ENCODE data around the gene TBL1XR1.
"Not testable (repeated sequence)": the region's sequence is repeated elsewhere in the genome, so short reads cannot be mapped to it uniquely, and the experiment has no call there.

The TBL1XR1 gene

DNA sequence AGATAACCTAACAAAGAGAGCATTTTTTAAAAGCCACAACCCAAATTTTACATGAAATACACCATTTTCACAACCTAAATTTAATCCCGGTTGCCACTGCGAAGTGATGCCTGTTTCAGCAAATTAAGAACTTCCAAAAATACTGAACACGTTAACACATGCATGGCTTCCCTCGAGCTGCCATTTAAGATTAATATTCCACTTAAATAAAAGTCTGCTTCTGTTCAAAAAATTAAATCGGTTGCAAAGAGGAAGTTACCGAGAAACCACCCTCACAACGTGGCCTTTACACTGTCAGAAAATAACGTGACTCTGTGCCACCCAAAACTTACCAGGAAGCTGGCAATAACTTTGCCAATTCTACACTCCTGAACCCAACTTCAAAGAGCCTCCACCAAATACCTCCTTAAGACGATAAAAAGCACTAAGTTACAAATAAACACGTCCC, 1.2 kb downstream of the TBL1XR1 start:
- Mint-ChIP-seq H3K27me3 (no peaks in the 10 kb centered on the region), H3K36me3 (peaks cover 12% of the 10 kb centered on the region), H3K9me3 (no peaks in the 10 kb centered on the region), H3K4me3 (peak overlapping the region; percentile 99), H3K4me1 (peaks cover 66% of the 10 kb centered on the region), H3K27ac (peak overlapping the region; percentile 100)

DNA sequence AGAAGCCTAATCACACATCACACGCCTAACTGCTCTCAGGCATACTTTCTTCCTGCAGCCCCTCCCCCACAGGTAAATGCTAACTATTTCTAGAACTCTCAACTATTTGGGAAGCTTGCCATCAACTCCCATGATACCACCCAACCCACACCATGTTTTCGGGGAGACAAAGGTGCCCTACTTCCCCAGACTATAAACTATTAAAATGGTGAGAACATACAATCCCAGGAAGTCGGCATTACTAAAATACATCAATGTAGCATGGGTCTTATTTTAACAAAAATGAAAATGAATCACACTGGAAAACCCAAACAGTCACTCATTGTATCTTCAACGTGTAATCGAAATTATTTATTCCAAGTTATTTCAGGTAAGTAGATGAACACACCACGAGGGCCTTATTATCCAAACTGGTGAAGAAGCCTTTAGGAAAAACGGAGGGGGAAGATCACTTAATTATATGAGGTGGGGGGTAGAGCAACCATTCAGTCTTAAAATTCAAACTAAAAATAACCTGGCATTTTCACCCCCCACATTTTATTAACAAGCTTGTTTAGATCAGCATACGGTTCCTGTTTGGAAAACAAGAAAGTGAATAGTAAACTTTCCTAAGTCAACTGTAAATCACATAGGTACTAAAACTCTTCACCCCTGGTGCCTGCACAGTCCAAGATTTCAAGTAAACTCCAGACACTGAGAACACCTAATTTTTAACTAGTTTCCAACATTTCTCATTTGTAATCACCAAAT, 1.9 kb downstream of the TBL1XR1 start:
- Mint-ChIP-seq H3K36me3 (peaks cover 12% of the 10 kb centered on the region), H3K4me1 (peaks cover 65% of the 10 kb centered on the region), H3K4me3 (peak overlapping the region; percentile 99), H3K27ac (peak overlapping the region; percentile 100), H3K27me3 (no peaks in the 10 kb centered on the region), H3K9me3 (no peaks in the 10 kb centered on the region)

DNA sequence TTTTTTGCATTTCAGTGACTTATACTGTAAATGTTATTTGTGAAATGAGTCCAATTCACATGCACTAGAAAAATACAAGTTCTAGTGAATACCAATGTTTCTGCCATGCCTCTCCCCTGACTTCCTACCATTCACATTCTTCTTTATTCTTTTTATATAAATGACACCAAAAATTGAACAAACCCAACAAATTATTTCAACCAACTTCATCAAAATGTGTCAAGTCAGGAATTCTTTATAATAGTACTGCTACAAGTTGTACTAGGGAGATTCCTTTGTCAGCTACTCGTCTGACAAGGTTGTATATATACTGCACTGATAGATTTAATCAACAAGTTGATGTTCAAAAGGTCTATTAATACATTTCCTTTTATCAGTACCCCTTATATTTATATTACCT, 3.0 kb downstream of the TBL1XR1 start:
- H3K4me3 Mint-ChIP-seq, result peak overlapping the region; percentile 99
- H3K4me1 Mint-ChIP-seq, result peaks cover 62% of the 10 kb centered on the region
- H3K27me3 Mint-ChIP-seq, result no peaks in the 10 kb centered on the region
- no peaks in the 10 kb centered on the region for H3K9me3 Mint-ChIP-seq
- peak overlapping the region; percentile 100 for H3K27ac Mint-ChIP-seq
- H3K36me3 Mint-ChIP-seq, result peaks cover 12% of the 10 kb centered on the region

DNA sequence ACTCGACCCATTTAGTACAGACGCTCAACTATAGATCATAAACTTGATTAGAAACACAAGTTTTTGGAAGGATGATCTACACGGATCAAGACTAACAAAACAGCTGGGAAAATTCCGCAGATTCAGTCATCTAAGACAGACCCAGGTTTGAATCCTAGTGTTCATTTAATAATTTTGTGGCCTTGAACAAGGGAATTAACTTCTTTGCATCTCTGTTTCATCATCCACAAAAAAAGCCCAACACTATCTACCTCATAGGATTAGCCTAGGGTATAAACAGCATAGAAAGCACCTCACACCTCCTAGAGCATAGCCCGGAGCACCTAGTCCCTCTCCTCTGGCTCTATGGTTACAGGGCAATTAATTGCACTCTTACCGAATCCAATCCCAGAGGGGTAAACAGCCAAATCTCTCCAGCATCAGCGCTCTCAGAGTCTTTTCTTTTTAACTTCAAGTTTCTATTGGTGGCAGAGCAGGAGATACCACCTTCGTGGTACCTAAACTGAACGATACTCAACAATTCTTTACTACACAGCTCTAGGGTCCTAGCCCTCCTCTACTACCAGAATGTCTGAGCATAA, 3.5 kb downstream of the TBL1XR1 start:
- Mint-ChIP-seq H3K27me3 (no peaks in the 10 kb centered on the region), H3K9me3 (no peaks in the 10 kb centered on the region), H3K4me1 (peaks cover 57% of the 10 kb centered on the region), H3K4me3 (peak overlapping the region; percentile 99), H3K27ac (peak overlapping the region; percentile 100), H3K36me3 (peaks cover 12% of the 10 kb centered on the region)

DNA sequence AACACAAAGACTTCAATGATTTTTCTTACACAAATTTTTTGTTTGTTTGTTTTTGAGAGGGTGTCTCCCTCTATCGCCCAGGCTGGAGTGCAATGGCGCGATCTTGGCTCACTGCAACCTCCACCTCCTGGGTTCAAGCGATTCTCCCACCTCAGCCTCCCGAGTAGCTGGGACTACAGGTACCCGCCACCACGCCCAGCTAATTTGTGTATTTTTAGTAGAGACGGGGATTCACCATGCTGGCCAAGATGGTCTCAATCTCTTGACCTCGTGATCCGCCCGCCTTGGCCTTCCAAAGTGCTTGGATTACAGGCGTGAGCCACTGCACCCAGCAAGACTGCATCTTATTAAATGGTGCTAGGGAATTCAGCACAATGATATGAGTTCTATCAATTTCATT, 4.0 kb downstream of the TBL1XR1 start:
- peak overlapping the region; percentile 100 for H3K27ac Mint-ChIP-seq
- H3K27me3 Mint-ChIP-seq, H3K9me3 Mint-ChIP-seq: not testable (repeated sequence)
- H3K36me3 Mint-ChIP-seq, result peaks cover 12% of the 10 kb centered on the region
- H3K4me1 Mint-ChIP-seq, result peaks cover 57% of the 10 kb centered on the region
- peak overlapping the region; percentile 99 for H3K4me3 Mint-ChIP-seq

DNA sequence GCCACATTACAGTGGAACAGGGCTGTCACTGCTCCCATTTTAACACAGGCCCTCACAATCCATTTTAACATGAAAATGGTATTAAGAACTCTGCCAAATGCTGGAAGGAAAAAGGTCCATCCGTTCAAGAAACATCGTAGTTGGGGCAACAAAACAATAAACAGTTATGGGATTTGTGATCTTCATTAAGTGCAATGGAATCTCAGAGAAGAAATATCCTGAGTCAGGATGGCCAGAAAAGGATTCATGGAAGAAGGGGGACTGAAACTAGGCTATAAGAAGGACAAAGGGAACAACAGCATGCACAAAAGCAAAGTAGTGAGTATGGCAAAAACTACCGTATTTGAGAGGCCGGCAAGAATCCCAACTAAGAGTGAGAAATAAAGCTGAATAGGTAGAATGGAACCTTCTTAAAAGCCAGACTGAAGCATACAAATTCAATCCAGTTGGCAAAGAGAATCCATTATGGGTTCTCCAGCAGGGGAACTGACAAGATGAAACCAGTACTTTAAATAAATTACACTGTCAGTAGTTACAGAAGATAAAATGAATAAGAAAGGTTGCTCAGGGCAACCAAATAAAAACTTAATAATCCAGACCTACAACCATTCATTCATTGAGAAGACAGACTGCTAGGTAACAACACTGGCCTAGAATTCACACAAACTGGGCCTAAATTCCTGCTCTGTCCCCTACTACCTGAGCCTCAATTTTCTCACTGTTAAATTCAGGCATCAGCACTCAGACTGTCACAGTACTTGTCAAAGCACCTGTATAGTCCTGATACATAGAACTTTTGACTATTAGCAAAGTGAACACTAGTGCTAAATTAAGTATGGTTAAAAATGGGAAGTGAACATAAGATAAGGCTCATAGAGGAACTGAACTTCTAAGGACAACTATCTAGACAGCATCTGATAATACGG, 6.3 kb downstream of the TBL1XR1 start:
- Mint-ChIP-seq H3K27ac (peak overlapping the region; percentile 6), H3K4me3 (peak overlapping the region; percentile 21), H3K36me3 (peaks cover 10% of the 10 kb centered on the region), H3K27me3 (no peaks in the 10 kb centered on the region), H3K9me3 (no peaks in the 10 kb centered on the region), H3K4me1 (peaks cover 70% of the 10 kb centered on the region)

DNA sequence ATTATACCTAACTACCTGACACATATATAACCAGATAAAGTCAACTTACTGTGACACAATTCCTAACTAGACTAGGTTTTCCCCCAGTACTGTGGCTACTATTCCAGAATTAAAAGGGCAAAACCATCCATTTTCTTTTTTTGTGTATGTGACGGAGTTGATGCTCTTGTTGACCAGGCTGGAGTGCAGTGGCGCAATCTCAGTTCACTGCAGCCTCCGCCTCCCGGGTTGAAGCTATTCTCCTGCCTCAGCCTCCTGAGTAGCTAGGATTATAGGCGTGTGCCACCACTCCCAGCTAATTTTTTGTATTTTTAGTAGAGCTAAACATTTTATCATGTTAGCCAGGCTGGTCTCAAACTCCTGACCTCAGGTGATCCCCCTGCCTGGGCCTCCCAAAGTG, 7.1 kb downstream of the TBL1XR1 start:
- not testable (repeated sequence) for H3K4me3 Mint-ChIP-seq, H3K9me3 Mint-ChIP-seq, H3K27me3 Mint-ChIP-seq, H3K27ac Mint-ChIP-seq, H3K36me3 Mint-ChIP-seq
- peaks cover 71% of the 10 kb centered on the region for H3K4me1 Mint-ChIP-seq

DNA sequence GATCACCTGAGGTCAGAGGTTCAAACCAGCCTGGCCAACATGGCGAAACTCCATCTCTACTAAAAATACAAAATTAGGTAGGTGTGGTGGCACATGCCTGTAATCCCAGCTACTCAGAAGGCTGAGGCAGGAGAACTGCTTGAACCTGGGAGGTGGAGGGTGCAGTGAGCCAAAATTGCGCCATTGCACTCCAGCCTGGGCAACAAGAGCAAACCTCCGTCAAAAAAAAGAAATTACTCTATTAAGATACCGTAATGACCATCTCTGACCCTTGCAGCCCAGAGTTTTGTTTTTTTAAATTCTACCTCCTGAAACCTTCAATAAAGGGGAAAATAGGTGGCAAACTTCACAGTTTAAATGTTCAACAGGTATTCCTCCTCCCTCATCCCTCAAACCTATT, 9.0 kb downstream of the TBL1XR1 start:
- Mint-ChIP-seq H3K4me3 (peak overlapping the region; percentile 52), H3K27ac (peak overlapping the region; percentile 26), H3K4me1 (peaks cover 66% of the 10 kb centered on the region)
- H3K36me3 Mint-ChIP-seq, H3K9me3 Mint-ChIP-seq, H3K27me3 Mint-ChIP-seq: not testable (repeated sequence)

DNA sequence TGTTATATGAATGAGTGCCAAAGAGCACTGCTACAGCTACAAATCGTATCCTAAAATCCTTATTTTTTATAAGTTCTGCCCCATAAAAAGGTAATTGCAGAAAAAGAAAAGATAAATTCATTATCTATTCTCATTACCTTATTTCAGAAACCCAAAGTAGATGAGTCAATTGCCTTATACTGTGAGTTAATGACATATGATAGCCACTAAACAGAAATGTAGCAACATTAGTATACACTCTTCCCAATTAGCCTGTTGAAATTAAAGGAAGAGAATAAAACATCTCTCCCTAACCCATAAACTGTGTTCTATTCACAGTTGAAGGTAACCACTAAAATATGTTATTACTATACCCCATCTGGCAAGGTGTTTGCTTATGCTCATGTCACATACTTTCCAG, 11.0 kb downstream of the TBL1XR1 start:
- H3K36me3 Mint-ChIP-seq, result no peaks in the 10 kb centered on the region
- H3K27me3 Mint-ChIP-seq, result no peaks in the 10 kb centered on the region
- H3K4me3 Mint-ChIP-seq, result no peak overlapping the region
- H3K27ac Mint-ChIP-seq, result peak overlapping the region; percentile 82
- H3K4me1 Mint-ChIP-seq, result peaks cover 69% of the 10 kb centered on the region
- H3K9me3 Mint-ChIP-seq, result no peaks in the 10 kb centered on the region

DNA sequence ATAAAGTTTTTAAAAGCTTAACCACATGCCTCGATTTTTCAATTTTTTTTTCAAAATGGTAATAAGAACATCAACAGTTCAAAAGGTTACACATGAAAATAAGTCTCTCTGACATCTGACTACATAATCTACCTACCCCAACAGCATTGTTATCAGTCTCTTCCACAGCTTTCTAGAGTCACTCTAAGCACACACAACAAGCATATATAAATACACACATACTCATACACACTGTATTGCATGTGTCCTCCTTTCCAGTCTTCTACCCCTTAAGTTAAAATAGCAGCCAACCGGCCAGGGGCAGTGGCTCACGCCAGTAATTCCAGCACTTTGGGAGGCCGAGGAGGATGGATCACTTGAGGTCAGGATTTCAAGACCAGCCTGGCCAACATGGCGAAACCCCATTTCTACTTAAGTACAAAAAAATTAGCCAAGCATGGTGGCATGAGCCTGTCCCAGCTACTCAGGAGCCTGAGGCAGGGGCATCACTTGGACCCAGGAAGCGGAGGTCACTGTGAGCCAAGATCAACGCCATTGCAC, 12.2 kb downstream of the TBL1XR1 start:
- Mint-ChIP-seq H3K4me3 (peak overlapping the region; percentile 1), H3K27ac (peak overlapping the region; percentile 18), H3K36me3 (peaks cover 2% of the 10 kb centered on the region)

DNA sequence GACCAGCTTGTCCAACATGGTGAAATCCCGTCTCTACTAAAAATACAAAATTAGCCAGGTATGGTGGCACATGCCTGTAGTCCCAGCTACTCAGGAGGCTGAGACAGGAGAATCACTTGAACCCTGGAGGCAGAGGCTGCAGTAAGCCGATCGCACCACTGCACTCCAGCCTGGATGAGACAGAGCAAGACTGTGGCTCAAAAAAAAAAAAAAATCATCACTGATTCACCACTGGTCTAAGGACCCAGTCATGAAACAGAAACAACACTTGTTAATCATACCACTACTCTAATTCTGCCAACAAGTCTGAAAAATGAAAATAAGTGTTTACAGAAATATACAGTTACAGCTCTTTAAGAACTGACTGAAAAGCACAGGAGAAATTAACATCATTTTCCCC, 12.7 kb downstream of the TBL1XR1 start:
- H3K9me3 Mint-ChIP-seq, H3K27me3 Mint-ChIP-seq, H3K36me3 Mint-ChIP-seq: not testable (repeated sequence)
- Mint-ChIP-seq H3K4me3 (peak overlapping the region; percentile 1), H3K27ac (peak overlapping the region; percentile 18), H3K4me1 (peaks cover 74% of the 10 kb centered on the region)

More for the DNA sequence above, 12.2 kb downstream of the TBL1XR1 start:
- H3K27me3 Mint-ChIP-seq, result no peaks in the 10 kb centered on the region
- peaks cover 73% of the 10 kb centered on the region for H3K4me1 Mint-ChIP-seq
- H3K9me3 Mint-ChIP-seq, result no peaks in the 10 kb centered on the region

DNA sequence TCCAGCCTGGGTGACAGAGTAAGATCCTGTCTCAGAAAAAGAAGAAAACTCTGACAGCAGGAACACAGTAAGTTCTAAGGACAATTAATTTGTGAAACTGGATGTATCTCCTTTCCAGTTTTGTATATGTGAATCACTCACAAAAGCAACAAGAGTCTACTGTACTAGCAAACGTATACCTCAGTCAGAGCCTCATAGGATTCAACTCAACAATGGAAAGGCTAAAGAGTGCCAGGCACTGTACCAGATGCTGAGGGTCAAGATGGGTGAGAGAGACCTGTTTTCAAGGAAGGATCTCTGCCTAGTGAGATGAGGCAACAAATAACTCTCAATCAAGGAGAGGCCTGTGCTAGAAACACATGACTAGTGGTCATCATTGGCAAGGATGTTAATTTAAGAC, 14.9 kb downstream of the TBL1XR1 start:
- peaks cover 13% of the 10 kb centered on the region for H3K36me3 Mint-ChIP-seq
- peaks cover 85% of the 10 kb centered on the region for H3K4me1 Mint-ChIP-seq
- no peaks in the 10 kb centered on the region for H3K27me3 Mint-ChIP-seq
- H3K4me3 Mint-ChIP-seq, result no peak overlapping the region
- H3K27ac Mint-ChIP-seq, result no peak overlapping the region
- H3K9me3 Mint-ChIP-seq, result no peaks in the 10 kb centered on the region

DNA sequence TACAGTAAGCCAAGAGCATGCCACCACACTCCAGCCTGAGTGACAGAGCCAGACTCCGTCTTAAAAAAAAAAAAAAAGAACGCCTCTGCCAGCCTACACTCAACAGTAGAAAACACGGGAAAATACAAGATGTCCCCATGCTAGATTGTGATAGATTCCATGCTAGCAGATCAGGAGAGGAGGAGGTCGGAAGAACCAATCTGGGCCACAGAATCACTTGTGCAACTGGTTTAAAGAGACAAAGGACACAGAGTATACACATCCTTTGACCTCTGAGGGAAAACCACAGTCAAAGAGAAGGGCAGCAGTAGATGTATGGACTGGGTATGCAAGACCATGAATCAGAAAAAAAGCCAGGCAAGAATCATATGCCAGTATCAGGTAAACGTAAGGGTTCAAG, 15.9 kb downstream of the TBL1XR1 start:
- H3K4me1 Mint-ChIP-seq, result peaks cover 78% of the 10 kb centered on the region

DNA sequence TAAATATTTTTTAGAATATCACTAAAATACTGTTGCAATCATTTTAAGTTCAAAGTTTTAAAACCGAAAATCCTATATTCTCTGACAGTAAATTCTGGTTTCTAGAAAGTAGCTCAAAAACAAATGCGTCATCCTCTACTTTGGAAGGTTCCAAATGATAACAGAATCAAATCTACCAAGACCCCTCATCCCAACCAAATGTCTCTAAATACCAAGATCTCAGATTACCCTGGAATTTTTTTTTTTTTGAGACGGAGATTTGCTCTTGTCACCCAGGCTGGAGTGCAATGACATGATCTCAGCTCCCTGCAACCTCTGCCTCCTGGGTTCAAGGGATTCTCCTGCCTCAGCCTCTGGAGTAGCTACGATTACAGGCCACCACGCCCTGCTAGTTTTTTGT, 16.8 kb downstream of the TBL1XR1 start:
- peaks cover 72% of the 10 kb centered on the region for H3K4me1 Mint-ChIP-seq

More for the DNA sequence above, 15.9 kb downstream of the TBL1XR1 start:
- Mint-ChIP-seq H3K27me3 (no peaks in the 10 kb centered on the region), H3K4me3 (peak overlapping the region; percentile 70), H3K9me3 (no peaks in the 10 kb centered on the region), H3K36me3 (peaks cover 14% of the 10 kb centered on the region), H3K27ac (peak overlapping the region; percentile 68)

DNA sequence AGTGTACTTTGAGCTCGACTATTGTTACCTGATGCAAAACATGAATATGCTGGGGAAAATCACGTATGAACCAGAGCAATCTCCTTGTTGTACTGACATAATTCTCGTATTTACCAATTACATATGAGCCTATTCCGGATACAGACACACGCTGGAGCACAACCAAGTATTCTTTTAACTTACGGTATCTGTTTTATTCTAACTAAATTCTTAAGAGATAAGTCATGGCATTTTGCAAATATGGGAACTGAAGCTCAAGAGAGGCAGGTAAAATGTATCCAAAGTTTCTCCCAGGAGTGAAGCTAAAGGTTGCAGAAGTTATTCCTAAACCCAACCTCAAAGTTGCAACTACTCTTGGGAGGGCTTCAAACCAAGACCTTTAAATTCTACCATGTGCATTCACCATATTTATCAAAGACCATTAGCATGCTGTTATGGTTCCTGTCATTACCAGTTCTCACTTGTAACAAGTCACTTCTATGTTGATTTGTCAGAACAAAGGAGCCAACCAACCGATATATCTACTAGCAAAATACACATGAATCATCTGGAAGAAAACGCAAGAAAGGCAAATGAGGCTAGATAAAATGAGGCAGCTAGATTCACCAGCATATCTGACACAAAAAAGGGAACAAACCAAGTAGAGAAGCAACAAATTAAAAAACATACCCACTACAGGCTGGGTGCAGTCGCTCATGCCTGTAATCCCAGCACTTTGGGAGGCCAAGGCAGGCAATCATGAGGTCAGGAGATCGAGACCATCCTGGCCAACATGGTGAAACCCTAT, 17.8 kb downstream of the TBL1XR1 start:
- Mint-ChIP-seq H3K27me3 (no peaks in the 10 kb centered on the region), H3K27ac (no peak overlapping the region), H3K4me3 (peak overlapping the region; percentile 38)

More for the DNA sequence above, 16.8 kb downstream of the TBL1XR1 start:
- Mint-ChIP-seq H3K27ac (peak overlapping the region; percentile 80), H3K36me3 (peaks cover 14% of the 10 kb centered on the region), H3K9me3 (no peaks in the 10 kb centered on the region), H3K27me3 (no peaks in the 10 kb centered on the region), H3K4me3 (no peak overlapping the region)

More for the DNA sequence above, 17.8 kb downstream of the TBL1XR1 start:
- Mint-ChIP-seq H3K4me1 (peaks cover 71% of the 10 kb centered on the region), H3K36me3 (peaks cover 14% of the 10 kb centered on the region), H3K9me3 (no peaks in the 10 kb centered on the region)
